ENCODE data around the gene TATDN2. TPM values are rescaled to one million over a fixed set of nuclear protein-coding genes. Genes with fewer than 3 reads are reported as not detected.
A peak's percentile ranks its signal among the peaks of the same experiment; 100 is the strongest.
"Not testable (repeated sequence)": the region's sequence is repeated elsewhere in the genome, so short reads cannot be mapped to it uniquely, and the experiment has no call there.

The TATDN2 gene
- total RNA-seq, 1 donor from 2014 or later, result 34.6 TPM

- Mint-ChIP-seq H3K27ac (no peak overlapping the region), H3K9me3 (no peaks in the 10 kb centered on the region), H3K4me3 (no peak overlapping the region), H3K27me3 (no peaks in the 10 kb centered on the region), H3K4me1 (ENCODE audit: unreplicated experiment) (peaks cover 9% of the 10 kb centered on the region), H3K36me3 (peaks cover 5% of the 10 kb centered on the region)
- TF ChIP-seq CTCF (conservative IDR thresholded peaks at IDR 0.05), result no peak
- no peak for DNase-seq (ENCODE audit: extremely low spot score, unreplicated experiment)
Observed at GRCh38 chr3:10290481-10291176, 42.4 kb downstream of the TATDN2 start.

- H3K9me3 Mint-ChIP-seq, result no peaks in the 10 kb centered on the region
- H3K4me3 Mint-ChIP-seq, result no peak overlapping the region
- no peak for TF ChIP-seq CTCF (conservative IDR thresholded peaks at IDR 0.05)
- H3K27ac Mint-ChIP-seq, result no peak overlapping the region
- H3K36me3 Mint-ChIP-seq, result peaks cover 8% of the 10 kb centered on the region
- H3K4me1 Mint-ChIP-seq (ENCODE audit: unreplicated experiment), result peaks cover 5% of the 10 kb centered on the region
- H3K27me3 Mint-ChIP-seq, result no peaks in the 10 kb centered on the region
- no peak for DNase-seq (ENCODE audit: extremely low spot score, unreplicated experiment)
Observed at GRCh38 chr3:10291641-10292040, 43.4 kb downstream of the TATDN2 start.

- no peak for TF ChIP-seq CTCF (conservative IDR thresholded peaks at IDR 0.05)
- H3K4me1 Mint-ChIP-seq (ENCODE audit: unreplicated experiment), result no peaks in the 10 kb centered on the region
- peak within 1 kb of the TSS; percentile 29 for H3K27ac Mint-ChIP-seq
- H3K36me3 Mint-ChIP-seq, result peaks cover 13% of the 10 kb centered on the region
- DNase-seq (ENCODE audit: extremely low spot score, unreplicated experiment), result no peak
- no peaks in the 10 kb centered on the region for H3K9me3 Mint-ChIP-seq
- H3K4me3 Mint-ChIP-seq, result no peak within 1 kb of the TSS
- H3K27me3 Mint-ChIP-seq, result no peaks in the 10 kb centered on the region
Observed at GRCh38 chr3:10292505-10293419, 44.5 kb downstream of the TATDN2 start, which contains the start of gene GHRL. Gene GHRL, minus strand, starts transcription at chr3:10292947. Its CDS starts 2,767 bp downstream, at chr3:10290180.

GRCh38 chr3:10294030-10294586 is 45.8 kb downstream of the TATDN2 start:
- H3K27ac Mint-ChIP-seq, result no peak overlapping the region
- no peak for TF ChIP-seq CTCF (conservative IDR thresholded peaks at IDR 0.05)
- DNase-seq (ENCODE audit: extremely low spot score, unreplicated experiment), result no peak
- no peaks in the 10 kb centered on the region for H3K9me3 Mint-ChIP-seq
- H3K4me1 Mint-ChIP-seq (ENCODE audit: unreplicated experiment), result no peaks in the 10 kb centered on the region
- no peak overlapping the region for H3K4me3 Mint-ChIP-seq
- H3K36me3 Mint-ChIP-seq, result peaks cover 15% of the 10 kb centered on the region
- H3K27me3 Mint-ChIP-seq, result no peaks in the 10 kb centered on the region

GRCh38 chr3:10298064-10298463 is 49.8 kb downstream of the TATDN2 start:
- H3K9me3 Mint-ChIP-seq; DNase-seq (ENCODE audit: extremely low spot score, unreplicated experiment); H3K4me3 Mint-ChIP-seq; H3K27ac Mint-ChIP-seq; H3K4me1 Mint-ChIP-seq (ENCODE audit: unreplicated experiment); H3K27me3 Mint-ChIP-seq: not testable (repeated sequence)
- H3K36me3 Mint-ChIP-seq, result peaks cover 34% of the 10 kb centered on the region

Measured in type B pancreatic cell (in vitro differentiated cells).